NCI-H526 (cell line): ENCODE data around the gene ADCK2.
"Not testable (repeated sequence)": the region's sequence is repeated elsewhere in the genome, so short reads cannot be mapped to it uniquely, and the experiment has no call there.

Source experiments
- DNase-seq, 2 experiments: peaks; one replicate each; lab custom pipeline; 2025; lab: John Stamatoyannopoulos, UW

The ADCK2 gene

DNA sequence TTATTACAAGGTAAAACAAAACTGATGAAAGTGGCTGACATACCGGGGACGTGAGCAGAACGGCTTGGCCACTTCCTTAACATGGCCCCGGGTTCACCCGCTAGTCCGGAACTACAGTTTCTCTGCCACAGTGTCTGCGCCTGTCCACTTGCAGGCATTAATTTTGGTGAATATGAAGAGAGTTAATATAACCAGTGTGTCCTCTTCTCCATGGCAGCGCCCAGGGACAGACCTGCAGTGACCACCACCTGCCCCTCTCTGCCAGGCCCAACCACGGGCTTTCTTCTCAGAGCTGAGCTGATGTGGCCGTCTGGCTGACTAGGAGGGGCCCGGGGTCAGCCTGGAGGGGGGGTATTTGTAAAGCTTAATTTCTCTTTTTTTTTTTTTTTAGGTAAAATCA, 22.6 kb downstream of the ADCK2 start:
- DNase-seq, result no peak

DNA sequence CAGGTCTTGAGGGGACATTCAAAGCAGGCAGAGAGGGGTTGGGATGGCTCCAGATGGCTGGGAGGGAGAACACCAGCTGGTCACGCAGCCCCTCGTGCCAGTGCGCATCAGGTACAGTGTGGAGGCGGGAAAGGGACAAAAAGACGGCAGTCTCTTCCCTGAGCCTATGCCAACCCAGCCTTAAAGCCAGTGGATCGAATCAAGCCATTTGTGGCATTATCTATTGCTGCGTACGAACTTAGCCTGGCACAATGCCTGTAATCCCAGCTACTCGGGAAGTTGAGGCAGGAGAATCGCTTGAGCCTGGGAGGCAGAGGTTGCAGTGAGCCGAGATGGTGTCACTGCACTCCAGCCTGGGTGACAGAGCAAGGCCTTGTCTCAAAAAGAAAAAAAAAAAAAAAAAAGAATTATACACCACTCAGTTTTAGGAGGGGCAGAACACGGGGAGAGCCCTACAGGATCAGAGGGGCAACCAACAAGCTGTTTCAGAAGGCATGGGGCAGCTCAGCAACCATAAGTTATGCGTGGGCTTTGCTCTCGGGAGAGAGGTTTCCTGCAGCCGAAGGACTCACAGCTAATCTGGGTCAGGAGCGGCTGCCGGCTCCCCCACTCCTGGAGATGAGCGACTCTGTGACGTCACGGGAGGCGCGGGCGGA, 23.4 kb downstream of the ADCK2 start:
- peak; percentile 12 to 88 for DNase-seq

- DNase-seq, result peak; percentile 88 to 98
These were observed 24.1 kb downstream of the ADCK2 start, which contains the start of gene NDUFB2 for GRCh38 chr7:140696680-140697446. NDUFB2 (plus strand) TSS chr7:140696708; CDS start chr7:140696745, 37 bp downstream.

DNA sequence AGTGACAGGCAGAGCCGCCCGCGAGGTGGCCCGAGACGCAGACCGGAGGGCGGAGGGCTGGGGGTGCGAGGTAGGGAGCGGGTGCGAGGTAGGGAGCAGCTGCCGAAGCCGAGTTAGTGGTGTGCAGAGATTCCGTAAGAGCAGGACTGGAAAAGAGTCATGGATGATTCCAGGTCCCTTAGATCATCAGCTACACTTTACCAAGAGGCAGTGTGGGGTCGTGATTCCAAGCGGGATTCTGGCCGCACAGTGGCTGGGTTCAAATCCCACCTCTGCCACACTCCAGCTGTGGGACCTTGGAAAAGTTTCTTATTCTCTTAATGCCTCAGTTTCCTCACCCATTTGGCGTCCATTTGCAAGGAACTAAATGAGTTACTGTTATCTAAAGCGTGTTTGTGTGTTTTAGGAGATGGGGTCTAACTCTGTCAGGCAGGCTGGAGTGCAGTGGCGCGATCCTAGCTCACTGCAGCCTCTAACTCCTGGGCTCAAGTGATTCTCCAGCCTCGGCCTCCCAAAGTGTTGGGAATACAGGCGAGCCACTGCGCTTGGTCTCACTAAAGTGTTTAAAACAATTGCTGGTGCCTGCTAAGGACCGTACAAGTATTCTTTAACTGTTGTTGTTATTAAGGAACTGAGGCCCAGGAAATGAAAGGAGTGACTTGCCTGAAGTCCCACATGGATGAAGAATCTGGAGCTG, 24.9 kb downstream of the ADCK2 start:
- DNase-seq, result no peak

DNA sequence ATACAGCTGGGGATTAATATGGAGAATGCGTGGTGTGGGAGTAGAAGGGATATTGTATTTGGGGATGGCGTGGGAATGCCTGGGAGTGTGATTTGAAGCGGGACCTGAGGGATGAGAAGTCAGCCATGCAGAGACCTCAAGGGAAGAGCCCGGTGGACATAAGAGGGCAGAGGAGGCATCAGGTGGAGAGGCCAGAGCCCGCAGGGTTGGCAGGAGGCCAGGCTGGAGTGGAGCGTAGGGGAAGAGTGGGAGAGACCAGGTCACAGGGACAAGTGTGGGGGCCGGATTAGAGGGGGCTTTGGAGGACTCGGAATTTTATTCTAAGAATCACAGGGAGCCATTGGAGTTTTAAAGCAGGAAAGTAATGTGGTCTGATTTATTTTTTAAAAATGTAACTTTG, 25.7 kb downstream of the ADCK2 start:
- DNase-seq, result no peak

DNA sequence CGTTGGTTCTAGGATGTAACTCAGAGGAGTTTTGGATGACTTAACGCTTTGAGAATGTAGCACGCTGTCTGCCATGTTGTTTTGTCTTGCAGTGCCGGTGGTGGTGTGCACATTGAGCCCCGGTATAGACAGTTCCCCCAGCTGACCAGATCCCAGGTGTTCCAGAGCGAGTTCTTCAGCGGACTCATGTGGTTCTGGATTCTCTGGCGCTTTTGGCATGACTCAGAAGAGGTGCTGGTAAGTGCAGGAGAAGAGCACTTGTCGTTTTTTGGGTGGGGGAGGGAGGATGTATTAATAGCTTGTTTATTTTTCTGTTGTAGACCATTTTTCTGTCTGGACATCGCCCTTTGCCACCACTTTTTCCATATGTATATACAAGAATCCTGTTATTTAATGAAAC, 30.0 kb downstream of the ADCK2 start:
- no peak for DNase-seq

GRCh38 chr7:140704205-140704604, 31.5 kb downstream of the ADCK2 start:
- no peak for DNase-seq

DNA sequence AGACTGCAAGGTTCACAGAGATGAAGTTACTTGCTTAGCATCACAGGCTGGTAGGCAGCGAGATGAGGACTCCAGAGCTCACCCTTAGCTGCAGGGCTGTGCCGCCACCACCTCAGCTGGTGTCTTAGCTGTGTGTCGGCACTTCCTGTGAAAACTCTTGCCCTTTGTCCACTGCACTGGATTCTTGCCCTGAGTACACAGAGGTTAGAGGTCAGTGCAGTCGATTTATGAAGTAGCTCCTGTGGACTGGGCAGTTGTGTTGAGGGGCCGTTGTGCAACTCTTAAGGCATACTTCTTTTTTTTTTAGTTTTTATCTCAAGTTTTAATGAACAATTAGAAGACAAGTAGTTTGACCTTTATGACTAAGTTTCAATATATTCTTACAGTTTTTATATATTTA, 34.4 kb downstream of the ADCK2 start:
- no peak for DNase-seq

GRCh38 chr7:140708764-140709163, 36.0 kb downstream of the ADCK2 start:
- DNase-seq, result not testable (repeated sequence)

DNA sequence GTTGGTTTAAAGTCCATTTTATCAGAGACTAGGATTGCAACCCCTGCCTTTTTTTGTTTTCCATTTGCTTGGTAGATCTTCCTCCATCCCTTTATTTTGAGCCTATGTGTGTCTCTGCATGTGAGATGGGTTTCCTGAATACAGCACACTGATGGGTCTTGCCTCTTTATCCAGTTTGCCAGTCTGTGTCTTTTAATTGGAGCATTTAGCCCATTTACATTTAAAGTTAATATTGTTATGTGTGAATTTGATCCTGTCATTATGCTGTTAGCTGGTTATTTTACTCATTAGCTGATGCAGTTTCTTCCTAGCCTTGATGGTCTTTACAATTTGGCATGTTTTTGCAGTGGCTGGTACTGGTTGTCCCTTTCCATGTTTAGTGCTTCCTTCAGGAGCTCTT, 39.6 kb downstream of the ADCK2 start:
- not testable (repeated sequence) for DNase-seq

GRCh38 chr7:140714331-140715040, 41.7 kb downstream of the ADCK2 start:
- no peak for DNase-seq

- DNase-seq, result no peak
These were observed 47.0 kb downstream of the ADCK2 start for GRCh38 chr7:140719721-140720120.

DNA sequence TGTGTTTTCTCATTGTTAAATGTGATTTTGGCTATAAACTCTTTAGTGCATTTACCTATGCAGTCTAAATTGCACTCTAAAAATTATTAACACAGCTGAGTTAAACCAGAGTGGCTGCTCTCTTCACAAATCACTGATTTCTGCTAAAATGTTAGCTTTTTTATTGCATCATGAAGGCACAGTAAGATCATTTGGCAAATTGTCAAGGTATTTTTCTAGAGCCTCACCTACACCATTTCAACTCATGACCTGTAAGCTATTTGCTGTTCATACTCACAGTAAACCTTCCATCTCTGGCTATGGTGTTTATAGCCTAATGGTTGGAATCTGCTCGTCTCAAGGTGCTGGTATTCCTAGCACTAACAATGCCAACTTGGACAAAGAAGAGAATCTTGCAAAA, 49.5 kb downstream of the ADCK2 start:
- DNase-seq, result no peak

DNA sequence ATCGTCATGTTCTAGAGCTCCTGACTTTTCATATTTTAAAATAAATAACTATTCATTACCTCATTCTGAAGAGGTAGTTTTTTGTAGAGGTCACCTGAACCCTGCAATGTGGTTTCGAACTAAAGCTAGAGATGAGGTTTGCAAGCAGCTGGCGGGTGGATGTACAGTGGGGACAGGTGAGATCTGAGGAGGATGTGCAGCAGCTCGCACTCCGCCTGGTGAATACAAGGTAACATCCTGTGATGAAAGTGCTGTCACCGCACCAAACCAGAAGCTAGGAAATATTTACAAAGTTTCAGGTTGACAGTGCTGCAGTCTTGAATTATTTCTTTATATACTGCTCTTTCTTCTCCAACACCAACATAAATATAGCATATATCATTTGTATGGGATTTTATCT, 50.3 kb downstream of the ADCK2 start:
- DNase-seq, result no peak

DNA sequence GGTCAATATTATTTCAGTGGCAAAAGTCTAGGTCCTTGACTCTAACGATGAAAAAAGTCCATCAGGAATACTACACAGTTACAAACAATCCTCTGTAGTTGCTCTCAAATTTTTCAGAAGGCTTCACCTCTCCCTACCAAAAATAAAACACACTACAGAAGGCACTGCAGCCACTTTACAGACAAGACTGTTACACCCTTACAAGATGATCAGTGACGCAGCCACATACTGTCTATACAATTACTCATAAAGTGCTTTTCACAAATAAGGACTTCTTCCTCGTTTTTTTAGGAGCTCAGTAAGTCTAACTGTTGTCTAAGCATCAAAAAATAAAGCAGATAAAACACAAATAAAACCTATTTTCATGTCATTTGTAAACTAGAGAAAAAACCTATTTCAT, 50.8 kb downstream of the ADCK2 start:
- no peak for DNase-seq

GRCh38 chr7:140724706-140725105, 52.0 kb downstream of the ADCK2 start:
- no peak for DNase-seq

- DNase-seq, result peak in 1 of 2 experiments; percentile 57
These were observed 53.5 kb downstream of the ADCK2 start for GRCh38 chr7:140726281-140726680.

- no peak for DNase-seq
These were observed 59.7 kb downstream of the ADCK2 start for GRCh38 chr7:140732416-140732815.

- no peak for DNase-seq
These were observed 61.4 kb downstream of the ADCK2 start for GRCh38 chr7:140734096-140734495.

DNA sequence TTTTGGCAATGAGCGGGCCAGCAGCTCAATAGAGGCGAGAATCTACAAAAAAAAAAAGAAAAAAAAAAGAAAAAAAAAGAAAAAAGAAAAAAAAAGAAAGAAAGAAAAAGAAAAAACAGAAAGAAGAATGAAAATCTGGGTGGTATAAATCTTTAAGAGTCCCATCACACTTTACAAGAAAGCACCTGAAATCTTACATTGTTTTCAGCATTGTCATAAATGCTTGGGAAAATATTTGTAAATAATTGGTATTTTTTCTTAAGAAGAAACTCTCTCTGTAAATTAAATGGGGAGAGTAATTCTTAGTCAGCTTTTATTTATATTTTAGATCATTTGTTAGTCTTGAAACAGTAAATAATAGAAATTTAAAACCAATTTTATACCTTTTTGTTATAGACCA, 62.0 kb downstream of the ADCK2 start:
- no peak for DNase-seq

- DNase-seq, result no peak
These were observed 65.5 kb downstream of the ADCK2 start for GRCh38 chr7:140738280-140738679.

GRCh38 chr7:140743255-140743654, 70.5 kb downstream of the ADCK2 start:
- not testable (repeated sequence) for DNase-seq
